Gastroesophageal sphincter (tissue), 4 donors: ENCODE measurements around the gene FOCAD. TPM values are rescaled to one million over a fixed set of nuclear protein-coding genes. Genes with fewer than 3 reads are reported as not detected.

Experiments
- ATAC-seq: fragments of 150-250 bp; one replicate; pipeline ENCODE4 v1.9.1; 2016; ENCODE audit warnings: mild to moderate bottlenecking, moderate library complexity
- H3K27ac ChIP-seq, 4 donors: fragments of 200-600 bp; sonication (generic) in 3 of 4; 1 replicate in 3 of 4; 2 replicates in 1 of 4; pipeline ENCODE4 v1.5.1; 2016 to 2019
- H3K27me3 ChIP-seq: fragments of 200-600 bp; sonication (generic); one replicate; pipeline ENCODE4 v1.5.1; 2019
- H3K36me3 ChIP-seq, 2 donors: fragments of 200-600 bp; sonication (generic); one replicate each; pipeline ENCODE4 v1.5.1; 2019; ENCODE audit warnings: control low read depth in 1 of 2
- H3K4me1 ChIP-seq, 3 donors: fragments of 200-600 bp; sonication (generic); 1 replicate in 2 of 3; 2 replicates in 1 of 3; pipeline ENCODE4 v1.5.1; 2016 to 2019; ENCODE audit warnings: control low read depth in 2 of 3
- H3K4me3 ChIP-seq, 2 donors: fragments of 200-600 bp; sonication (generic); one replicate each; pipeline ENCODE4 v1.5.1; 2019; ENCODE audit warnings: mild to moderate bottlenecking in 1 of 2, moderate library complexity in 1 of 2
- H3K9me3 ChIP-seq, 3 donors: fragments of 200-600 bp; sonication (generic); one replicate each; pipeline ENCODE4 v1.5.1; 2017 to 2019; ENCODE audit warnings: control low read depth in 2 of 3
- EP300 ChIP-seq: sonication (generic); formaldehyde crosslinking; IDR thresholded peaks from one replicate; pipeline ENCODE4 v1.6.1; 2017; ENCODE audit warnings: antibody characterized with exemption, mild to moderate bottlenecking
- POLR2A ChIP-seq, 2 donors: fragments of 450-650 bp; IDR thresholded peaks; one replicate each; pipeline ENCODE4 v1.6.1; 2017; ENCODE audit warnings: antibody characterized with exemption in 2 of 2, mild to moderate bottlenecking in 2 of 2, moderate library complexity in 1 of 2
- POLR2AphosphoS5 ChIP-seq: sonication (generic); formaldehyde crosslinking; IDR thresholded peaks from one replicate; pipeline ENCODE4 v1.6.1; 2017; ENCODE audit warnings: antibody characterized with exemption
- WGBS, 2 donors: methylation state at CpG; one replicate each; pipeline ENCODE4 v1.1.5; 2018; ENCODE audit warnings: low coverage in 1 of 2; 5-methylcytosine and 5-hydroxymethylcytosine counted together
- total RNA-seq, 4 donors: library from RNA; depleted of rRNA; stranded (reverse); fragments of >200 nt; gene quantifications; one replicate each; pipeline ENCODE4 v1.1.0, GENCODE V29; 2016
- TF ChIP-seq, protein P1 (sequence below), 4 experiments: fragments of 200-600 bp in 2 of 4; fragments of 450-650 bp in 2 of 4; sonication (generic) in 1 of 4; IDR thresholded peaks; one replicate each; pipeline ENCODE4 v1.5.1; 2017 to 2019; ENCODE audit warnings: antibody characterized with exemption in 4 of 4, mild to moderate bottlenecking in 2 of 4, moderate library complexity in 2 of 4

Gene FOCAD
- total RNA-seq, 4 donors from 2014 or later = 23.0 to 35.9 (median 30.4) TPM

DNA sequence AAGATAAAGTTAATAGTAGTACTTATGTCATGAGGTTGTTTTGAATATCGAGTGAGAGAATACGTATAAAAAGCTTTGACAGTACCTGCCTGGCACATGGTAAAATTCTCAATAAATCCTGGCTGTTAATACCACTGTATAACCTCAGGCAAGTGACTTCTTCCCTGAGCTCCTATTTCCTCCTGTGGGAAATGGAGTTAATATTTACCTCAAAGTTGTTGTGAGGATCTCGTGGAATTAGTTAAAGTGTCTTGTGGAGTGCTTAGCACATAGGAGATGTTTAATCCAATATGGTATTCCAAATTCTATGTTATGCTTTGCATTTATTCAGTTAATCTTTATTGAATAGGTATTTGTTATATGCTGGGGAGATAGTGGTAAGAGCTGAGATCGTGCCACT is 18.5 kb downstream of the FOCAD start:
- no peak for ATAC-seq
- Histone ChIP-seq H3K9me3 (no peaks in the 10 kb centered on the region), H3K36me3 (no peaks in the 10 kb centered on the region), H3K27me3 (no peaks in the 10 kb centered on the region), H3K4me1 (peaks cover 3 to 22% (median 7%) of the 10 kb centered on the region in 3 donors), H3K4me3 (no peak overlapping the region), H3K27ac (no peak overlapping the region)
- 85 to 92% methylated on average over 4 of the region's 4 CpGs for WGBS, 2 donors
- no peak for TF ChIP-seq POLR2AphosphoS5
- TF ChIP-seq POLR2A (IDR thresholded peaks at IDR 0.05) = no peak
- TF ChIP-seq, protein P1, sequence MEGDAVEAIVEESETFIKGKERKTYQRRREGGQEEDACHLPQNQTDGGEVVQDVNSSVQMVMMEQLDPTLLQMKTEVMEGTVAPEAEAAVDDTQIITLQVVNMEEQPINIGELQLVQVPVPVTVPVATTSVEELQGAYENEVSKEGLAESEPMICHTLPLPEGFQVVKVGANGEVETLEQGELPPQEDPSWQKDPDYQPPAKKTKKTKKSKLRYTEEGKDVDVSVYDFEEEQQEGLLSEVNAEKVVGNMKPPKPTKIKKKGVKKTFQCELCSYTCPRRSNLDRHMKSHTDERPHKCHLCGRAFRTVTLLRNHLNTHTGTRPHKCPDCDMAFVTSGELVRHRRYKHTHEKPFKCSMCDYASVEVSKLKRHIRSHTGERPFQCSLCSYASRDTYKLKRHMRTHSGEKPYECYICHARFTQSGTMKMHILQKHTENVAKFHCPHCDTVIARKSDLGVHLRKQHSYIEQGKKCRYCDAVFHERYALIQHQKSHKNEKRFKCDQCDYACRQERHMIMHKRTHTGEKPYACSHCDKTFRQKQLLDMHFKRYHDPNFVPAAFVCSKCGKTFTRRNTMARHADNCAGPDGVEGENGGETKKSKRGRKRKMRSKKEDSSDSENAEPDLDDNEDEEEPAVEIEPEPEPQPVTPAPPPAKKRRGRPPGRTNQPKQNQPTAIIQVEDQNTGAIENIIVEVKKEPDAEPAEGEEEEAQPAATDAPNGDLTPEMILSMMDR (IDR thresholded peaks at IDR 0.05) = no peak
- no peak for TF ChIP-seq EP300

GRCh38 chr9:20703146-20703545 is 19.1 kb downstream of the FOCAD start:
- H3K9me3 ChIP-seq = no peaks in the 10 kb centered on the region
- H3K4me1 ChIP-seq = peaks cover 3 to 22% (median 7%) of the 10 kb centered on the region in 3 donors
- TF ChIP-seq POLR2AphosphoS5 (no peak), EP300 (no peak), POLR2A (IDR thresholded peaks at IDR 0.05) (no peak)
- TF ChIP-seq, protein P1 (IDR thresholded peaks at IDR 0.05) = no peak
- H3K27me3 ChIP-seq = no peaks in the 10 kb centered on the region
- 88% methylated on average over 3 of the region's 3 CpGs; no CpG with 5 or more reads in 1 of the 2 donors for WGBS, 2 donors
- H3K27ac ChIP-seq = no peak overlapping the region
- H3K4me3 ChIP-seq = no peak overlapping the region
- no peaks in the 10 kb centered on the region for H3K36me3 ChIP-seq
- no peak for ATAC-seq

DNA sequence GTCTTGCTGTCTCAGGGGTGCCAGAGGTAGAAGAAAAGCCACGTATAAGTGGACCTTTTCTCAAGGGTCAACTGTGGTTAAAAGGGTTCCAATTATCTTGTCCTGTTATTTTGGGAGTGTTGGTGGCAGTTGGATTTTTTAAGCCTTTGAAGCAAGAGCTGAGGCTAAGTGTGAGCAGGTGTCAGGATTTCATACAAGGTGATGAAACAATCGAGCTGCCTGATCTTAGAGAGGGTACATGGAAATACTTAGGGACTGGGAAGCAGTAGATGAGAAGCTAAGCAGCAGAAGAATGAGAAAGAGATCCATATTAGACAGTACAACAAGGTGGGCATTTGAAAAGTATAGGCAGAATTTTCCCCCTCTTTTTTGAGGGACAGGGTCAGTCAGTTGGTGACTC is 23.6 kb downstream of the FOCAD start:
- H3K4me3 ChIP-seq = no peak overlapping the region
- 87 to 100% methylated on average over 1 to 2 of the region's 2 CpGs for WGBS, 2 donors
- no peak for TF ChIP-seq POLR2A (IDR thresholded peaks at IDR 0.05)
- TF ChIP-seq, protein P1 (IDR thresholded peaks at IDR 0.05) = no peak
- no peaks in the 10 kb centered on the region for H3K27me3 ChIP-seq
- H3K4me1 ChIP-seq = no peaks in the 10 kb centered on the region
- no peaks in the 10 kb centered on the region for H3K9me3 ChIP-seq
- no peak overlapping the region for H3K27ac ChIP-seq
- no peak for ATAC-seq
- no peaks in the 10 kb centered on the region for H3K36me3 ChIP-seq

DNA sequence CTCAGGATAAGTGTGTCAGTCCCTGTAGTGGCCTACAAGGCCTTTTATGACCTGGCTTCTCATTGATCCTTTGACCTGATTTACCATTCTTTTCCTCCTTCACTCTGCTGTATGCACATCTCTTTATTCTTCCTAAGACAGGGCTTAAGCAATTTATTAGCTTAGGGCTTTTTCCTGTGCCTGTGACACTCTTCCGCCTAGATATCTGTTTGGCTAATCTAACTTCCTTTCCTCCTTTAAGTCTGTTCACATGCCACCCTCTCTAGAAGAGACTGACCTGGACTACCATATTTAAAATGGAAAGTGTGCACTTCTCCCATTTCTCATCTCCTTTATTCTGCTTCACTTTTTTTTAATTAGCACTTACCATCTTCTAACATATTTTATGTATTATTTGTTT is 29.1 kb downstream of the FOCAD start:
- TF ChIP-seq, protein P1 (IDR thresholded peaks at IDR 0.05) = no peak
- TF ChIP-seq POLR2AphosphoS5 = no peak
- no peak for TF ChIP-seq EP300
- no peak for TF ChIP-seq POLR2A (IDR thresholded peaks at IDR 0.05)
- no peaks in the 10 kb centered on the region for H3K27me3 ChIP-seq

More for the DNA sequence above, 29.1 kb downstream of the FOCAD start:
- H3K4me1 ChIP-seq = peaks cover 0 to 13% (median 0%) of the 10 kb centered on the region in 3 donors
- H3K9me3 ChIP-seq = no peaks in the 10 kb centered on the region
- no peak for ATAC-seq
- H3K4me3 ChIP-seq = no peak overlapping the region
- H3K27ac ChIP-seq = no peak overlapping the region
- H3K36me3 ChIP-seq = peaks cover 0 to 10% of the 10 kb centered on the region in 2 donors
- WGBS, 2 donors = 75% methylated on average over 1 of the region's 1 CpG; no CpG with 5 or more reads in 1 of the 2 donors
